ENCODE data around the gene NCDN. TPM values are rescaled to one million over a fixed set of nuclear protein-coding genes. Genes with fewer than 3 reads are reported as not detected.

NCDN gene
- total and polyA plus RNA-seq, 2 of the 8 experiments (the other 6 are each of a cell fraction or from before 2014, with no cell fraction given), result 26.2 to 35.4 TPM

DNA sequence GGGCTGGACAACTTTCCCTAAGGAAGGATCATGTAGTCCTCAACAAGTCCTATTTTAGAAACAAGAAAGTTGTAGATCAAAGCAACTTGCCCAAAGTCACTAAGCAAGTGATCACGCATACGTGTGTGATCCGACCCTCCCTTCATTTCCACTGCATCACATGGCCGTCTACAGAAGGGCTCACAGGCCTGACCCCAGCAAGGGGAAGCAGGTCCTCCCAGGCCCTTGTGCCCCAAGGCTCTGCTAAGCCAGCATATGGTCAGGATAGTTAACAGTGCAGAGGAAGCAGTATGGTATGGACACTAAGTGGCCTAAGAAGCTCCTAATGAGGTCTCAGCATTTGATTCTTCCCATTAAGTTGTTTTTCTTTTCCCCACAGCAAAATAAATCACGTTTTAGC lies 40.3 kb downstream of the NCDN start:
- H4K20me1 ChIP-seq (replicated peaks in 1 of 2; ENCODE audit: control insufficient read depth in 1 of 2, insufficient read depth in 2 of 2, low read length in 2 of 2), result peaks cover 0 to 6% of the 10 kb centered on the region in 2 experiments
- no peak overlapping the region; the same call in 1 of the 2 replicates for H3K27ac ChIP-seq (ENCODE audit: low read depth, low read length)
- H3K4me2 ChIP-seq (ENCODE audit: insufficient read depth in 1 of 2, low read depth in 2 of 2, low read length in 2 of 2), result no peak overlapping the region
- no peaks in the 10 kb centered on the region for H3K23me2 ChIP-seq (ENCODE audit: low read depth, low read length)
- H3K23ac ChIP-seq (ENCODE audit: insufficient read length), result no peak overlapping the region
- no peak overlapping the region for H4K8ac ChIP-seq (ENCODE audit: extremely low read depth, insufficient read depth, low read length)
- H4K5ac ChIP-seq (ENCODE audit: insufficient read length, low read depth, low read length), result no peak overlapping the region
- H3K79me1 ChIP-seq (ENCODE audit: low read depth, low read length), result no peaks in the 10 kb centered on the region
- H2AK5ac ChIP-seq (ENCODE audit: low read depth, low read length), result no peak overlapping the region
- H3K4ac ChIP-seq (replicated peaks; ENCODE audit: insufficient read length, low read depth, low read length), result no peak overlapping the region
- H3K27me3 ChIP-seq (replicated peaks in 1 of 4; ENCODE audit: control insufficient read depth in 3 of 4, extremely low read depth in 1 of 4, insufficient read depth in 3 of 4, low read length in 3 of 4), result no peaks in the 10 kb centered on the region
- ChIA-PET POLR2A (ENCODE audit: partially characterized antibody) (interaction anchor here (1.2 to 1.4 kb wide), 2 partner anchors 11 to 19 kb away, joined by 4 to 5 read pairs; no protein-coding TSS in a partner anchor), CTCF (ENCODE audit: partially characterized antibody) (interaction anchor here (1.1 to 1.2 kb wide), 2 partner anchors 29 to 129 kb away, joined by 4 to 5 read pairs; no protein-coding TSS in a partner anchor)
- H3K4me3 ChIP-seq (ENCODE audit: extremely low read depth in 1 of 4, insufficient read depth in 2 of 4, low read depth in 3 of 4, low read length in 4 of 4), result no peak overlapping the region
- H3K56ac ChIP-seq (replicated peaks; ENCODE audit: insufficient read length, low read depth, low read length), result no peak overlapping the region
- H2AFZ ChIP-seq (ENCODE audit: low read length), result no peak overlapping the region
- no peak overlapping the region for H2BK5ac ChIP-seq (ENCODE audit: low read depth, low read length)
- WGBS, 2 experiments (ENCODE audit: extremely low coverage in 1 of 2, insufficient coverage in 1 of 2, insufficient read length in 1 of 2, insufficient replicate concordance in 2 of 2, low coverage in 1 of 2, low lambda C conversion rate in 2 of 2, missing lambda C conversion rate in 1 of 2), result 86% methylated on average over 5 of the region's 5 CpGs; no CpG with 5 or more reads in 1 of the 2 experiments
- DNase-seq (ENCODE audit: low read depth in 1 of 2, low spot score in 2 of 2) (no peak), FAIRE-seq (no peak)
- H2BK15ac ChIP-seq (ENCODE audit: low read length), result no peak overlapping the region
- H2BK12ac ChIP-seq (ENCODE audit: low read depth, low read length), result no peak overlapping the region
- H3K9me3 ChIP-seq (ENCODE audit: insufficient read depth in 2 of 2, low read depth in 1 of 2, low read length in 1 of 2), result no peaks in the 10 kb centered on the region
- no peak for TF ChIP-seq SIX5 (IDR thresholded peaks at IDR 0.05; ENCODE audit: low read depth, low read length)
- TF ChIP-seq POU5F1 (IDR thresholded peaks at IDR 0.05; ENCODE audit: low read depth, low read length), result no peak
- TF ChIP-seq, protein P1, sequence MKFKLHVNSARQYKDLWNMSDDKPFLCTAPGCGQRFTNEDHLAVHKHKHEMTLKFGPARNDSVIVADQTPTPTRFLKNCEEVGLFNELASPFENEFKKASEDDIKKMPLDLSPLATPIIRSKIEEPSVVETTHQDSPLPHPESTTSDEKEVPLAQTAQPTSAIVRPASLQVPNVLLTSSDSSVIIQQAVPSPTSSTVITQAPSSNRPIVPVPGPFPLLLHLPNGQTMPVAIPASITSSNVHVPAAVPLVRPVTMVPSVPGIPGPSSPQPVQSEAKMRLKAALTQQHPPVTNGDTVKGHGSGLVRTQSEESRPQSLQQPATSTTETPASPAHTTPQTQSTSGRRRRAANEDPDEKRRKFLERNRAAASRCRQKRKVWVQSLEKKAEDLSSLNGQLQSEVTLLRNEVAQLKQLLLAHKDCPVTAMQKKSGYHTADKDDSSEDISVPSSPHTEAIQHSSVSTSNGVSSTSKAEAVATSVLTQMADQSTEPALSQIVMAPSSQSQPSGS (IDR thresholded peaks at IDR 0.05; ENCODE audit: low read length), result no peak
- TF ChIP-seq, protein P2, sequence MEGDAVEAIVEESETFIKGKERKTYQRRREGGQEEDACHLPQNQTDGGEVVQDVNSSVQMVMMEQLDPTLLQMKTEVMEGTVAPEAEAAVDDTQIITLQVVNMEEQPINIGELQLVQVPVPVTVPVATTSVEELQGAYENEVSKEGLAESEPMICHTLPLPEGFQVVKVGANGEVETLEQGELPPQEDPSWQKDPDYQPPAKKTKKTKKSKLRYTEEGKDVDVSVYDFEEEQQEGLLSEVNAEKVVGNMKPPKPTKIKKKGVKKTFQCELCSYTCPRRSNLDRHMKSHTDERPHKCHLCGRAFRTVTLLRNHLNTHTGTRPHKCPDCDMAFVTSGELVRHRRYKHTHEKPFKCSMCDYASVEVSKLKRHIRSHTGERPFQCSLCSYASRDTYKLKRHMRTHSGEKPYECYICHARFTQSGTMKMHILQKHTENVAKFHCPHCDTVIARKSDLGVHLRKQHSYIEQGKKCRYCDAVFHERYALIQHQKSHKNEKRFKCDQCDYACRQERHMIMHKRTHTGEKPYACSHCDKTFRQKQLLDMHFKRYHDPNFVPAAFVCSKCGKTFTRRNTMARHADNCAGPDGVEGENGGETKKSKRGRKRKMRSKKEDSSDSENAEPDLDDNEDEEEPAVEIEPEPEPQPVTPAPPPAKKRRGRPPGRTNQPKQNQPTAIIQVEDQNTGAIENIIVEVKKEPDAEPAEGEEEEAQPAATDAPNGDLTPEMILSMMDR (IDR thresholded peaks at IDR 0.05; ENCODE audit: control extremely low read depth in 1 of 3, insufficient read depth in 1 of 3, low read depth in 1 of 3, low read length in 3 of 3), result no peak
- no peak overlapping the region for H3K18ac ChIP-seq (ENCODE audit: extremely low read depth, low read length)
- H2BK120ac ChIP-seq (replicated peaks; ENCODE audit: low read depth, low read length), result no peak overlapping the region
- no peak overlapping the region for H4K91ac ChIP-seq (replicated peaks; ENCODE audit: insufficient read length, low read length)
- no peak overlapping the region for H3K14ac ChIP-seq (ENCODE audit: insufficient read length)
- no peak overlapping the region for H2BK20ac ChIP-seq (ENCODE audit: low read length)
- H3K79me2 ChIP-seq (ENCODE audit: control insufficient read depth in 1 of 2, insufficient read depth in 2 of 2, low read length in 2 of 2), result no peaks in the 10 kb centered on the region
- peaks cover 0 to 15% (median 8%) of the 10 kb centered on the region in 4 experiments; a peak in 4 of 8 replicates for H3K36me3 ChIP-seq (ENCODE audit: control insufficient read depth in 2 of 4, insufficient read depth in 4 of 4, low read length in 3 of 4)
- H3K4me1 ChIP-seq (replicated peaks in 1 of 4; ENCODE audit: control insufficient read depth in 3 of 4, insufficient read depth in 4 of 4, low read length in 3 of 4), result no peaks in the 10 kb centered on the region
- no peak overlapping the region for H3K9ac ChIP-seq (replicated peaks in 1 of 4; ENCODE audit: extremely low read depth in 1 of 4, low read depth in 3 of 4, low read length in 3 of 4)

All from H1 (cell line).